GM18868 (cell line): Measurements from ENCODE around the gene FAM20B.

ENCODE experiments used
- ATAC-seq: cut with Tn5 transposase; IDR thresholded peaks from one replicate; pipeline ENCODE4 v1.9.1; 2021; ENCODE audit warnings: mild to moderate bottlenecking, moderate library complexity; ENCODE audit not compliant: unreplicated experiment

Gene FAM20B

DNA sequence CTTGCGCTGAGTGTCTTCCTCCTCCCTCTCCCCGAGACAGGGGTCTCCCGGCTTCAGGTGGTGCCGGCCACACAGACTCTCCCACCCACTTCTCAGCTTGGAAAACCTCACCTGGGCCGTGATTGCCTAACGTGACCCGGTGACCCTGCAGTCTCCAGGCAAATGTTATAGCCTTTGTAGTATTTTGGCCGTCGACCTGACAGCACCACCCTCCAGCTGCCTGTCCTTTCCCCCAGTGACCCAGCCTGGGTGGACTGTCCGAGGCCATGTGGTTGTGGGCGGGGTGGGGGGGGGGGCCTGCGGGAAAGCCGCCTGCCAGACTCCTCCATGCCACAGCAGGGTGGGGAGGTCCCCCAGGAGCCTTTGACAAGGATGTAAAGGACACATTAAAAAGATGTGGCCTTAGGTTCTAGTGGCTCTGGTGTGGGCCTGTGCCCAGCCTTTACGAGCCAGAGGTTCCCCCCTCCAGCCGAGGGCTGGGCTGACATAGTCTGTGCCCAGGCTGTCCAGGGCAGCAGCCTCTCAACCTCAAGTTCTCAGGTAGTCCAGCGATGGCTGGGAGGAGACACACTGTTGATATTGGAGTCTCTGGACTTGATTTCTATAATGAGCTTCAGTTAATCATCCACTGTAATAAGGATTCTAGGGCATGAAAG lies 64.3 kb downstream of the FAM20B start:
- no peak for ATAC-seq

DNA sequence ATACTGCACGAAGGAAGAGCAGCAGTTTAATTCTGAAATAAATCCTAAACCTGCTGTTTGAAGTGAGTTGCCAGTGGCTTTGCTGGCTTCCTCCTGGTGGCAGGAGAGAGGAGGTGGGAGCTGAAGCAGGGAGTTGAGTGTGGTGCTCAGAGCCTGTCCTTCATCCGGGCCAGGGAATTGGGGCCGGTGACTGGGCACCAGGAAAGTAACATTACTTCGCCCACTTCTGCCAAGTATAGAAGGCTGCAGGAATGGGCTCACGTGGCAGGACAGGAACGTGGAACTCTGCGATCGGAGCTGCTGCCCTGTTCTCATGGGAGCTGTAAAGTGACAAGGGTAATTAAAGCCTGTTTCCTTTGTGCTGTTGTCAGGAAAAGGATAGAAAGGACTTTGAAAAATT lies 64.8 kb downstream of the FAM20B start:
- ATAC-seq, result no peak

DNA sequence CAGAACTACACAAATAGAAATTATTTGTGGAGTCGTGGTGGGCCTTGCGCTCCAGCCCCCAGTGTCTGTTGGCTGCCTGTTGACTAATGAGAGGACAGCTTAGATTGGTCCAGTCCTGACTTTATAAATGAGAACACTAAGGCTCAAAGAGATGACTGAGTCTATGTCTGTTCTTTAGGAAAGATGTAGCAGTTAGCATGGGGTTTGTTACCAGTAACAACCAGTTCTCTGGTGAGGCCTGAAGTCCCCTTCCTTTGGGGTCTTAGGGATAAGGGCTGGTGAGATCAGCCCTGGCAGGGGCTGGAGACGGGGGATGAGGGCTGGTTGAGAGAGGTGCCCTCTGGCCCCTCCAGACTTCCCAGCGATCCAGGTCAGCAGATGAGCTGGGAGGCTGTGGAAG lies 65.2 kb downstream of the FAM20B start:
- ATAC-seq, result no peak

DNA sequence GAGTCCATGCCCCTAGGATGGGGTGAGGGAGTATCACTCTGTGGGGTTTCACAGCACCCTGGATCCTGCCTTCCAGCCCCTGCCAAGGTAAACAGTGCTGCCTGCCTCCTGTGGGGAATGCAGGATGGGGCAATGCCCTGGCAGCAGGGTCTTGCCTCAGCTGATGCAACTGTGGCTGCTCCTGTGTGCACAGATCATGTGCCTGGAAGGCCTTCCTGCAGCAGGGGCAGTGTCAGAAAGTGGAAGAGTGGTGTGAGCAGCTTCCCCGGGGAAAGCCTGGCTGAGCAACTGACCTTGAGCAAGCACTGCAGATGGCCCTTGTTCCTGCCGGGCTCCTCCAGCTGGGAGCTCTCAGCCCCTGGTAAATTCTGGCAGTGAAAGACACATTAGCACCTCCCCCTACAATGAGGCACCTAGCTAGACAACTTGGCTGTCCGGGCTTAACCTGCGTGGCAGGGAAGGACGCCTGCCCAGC lies 66.0 kb downstream of the FAM20B start:
- no peak for ATAC-seq

DNA sequence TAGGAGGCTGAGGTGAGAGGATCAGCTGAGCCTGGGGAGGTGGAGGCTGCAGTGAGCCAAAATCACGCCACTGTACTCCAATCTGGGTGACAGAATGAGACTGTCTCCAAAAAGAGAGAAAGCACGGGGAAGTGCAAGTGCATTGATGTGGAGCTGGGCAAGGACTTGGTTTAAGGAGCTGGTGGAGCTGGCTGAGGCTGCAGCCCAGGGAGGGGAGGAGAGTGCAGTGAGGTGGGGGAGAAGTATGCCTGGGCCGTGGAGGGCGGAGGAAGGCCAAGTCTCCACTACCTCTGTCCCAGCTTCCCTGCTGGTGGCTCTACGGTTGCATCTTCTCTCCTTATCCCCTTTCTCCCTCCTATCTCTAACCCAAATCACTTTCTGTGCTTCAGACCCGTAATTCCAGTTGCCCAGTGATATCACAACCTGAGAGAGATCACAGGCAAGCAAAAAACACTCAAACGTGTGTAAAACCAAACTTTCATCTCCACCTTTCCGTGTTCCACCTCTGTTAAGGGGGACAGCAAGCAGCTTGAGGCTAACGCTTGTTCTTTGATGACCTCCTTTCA lies 67.3 kb downstream of the FAM20B start:
- ATAC-seq, result no peak

DNA sequence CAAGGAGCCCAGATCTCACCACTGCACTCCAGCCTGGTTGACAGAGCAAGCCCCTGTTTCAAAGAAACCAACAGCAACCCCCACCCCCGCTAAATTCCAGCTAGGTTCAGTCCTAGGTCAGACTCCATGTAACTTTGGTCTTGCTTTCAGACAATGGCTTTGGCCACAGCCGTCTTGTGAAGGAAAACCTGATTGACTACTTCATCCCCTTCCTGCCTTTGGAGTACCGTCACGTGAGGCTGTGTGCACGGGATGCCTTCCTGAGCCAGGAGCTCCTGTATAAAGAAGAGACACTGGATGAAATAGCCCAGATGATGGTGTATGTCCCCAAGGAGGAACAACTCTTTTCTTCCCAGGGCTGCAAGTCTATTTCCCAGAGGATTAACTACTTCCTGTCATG lies 69.1 kb downstream of the FAM20B start:
- ATAC-seq, result no peak

GRCh38 chr1:179095377-179095776 lies 69.7 kb downstream of the FAM20B start:
- ATAC-seq, result no peak

GRCh38 chr1:179095924-179096323 lies 70.2 kb downstream of the FAM20B start:
- ATAC-seq, result no peak

DNA sequence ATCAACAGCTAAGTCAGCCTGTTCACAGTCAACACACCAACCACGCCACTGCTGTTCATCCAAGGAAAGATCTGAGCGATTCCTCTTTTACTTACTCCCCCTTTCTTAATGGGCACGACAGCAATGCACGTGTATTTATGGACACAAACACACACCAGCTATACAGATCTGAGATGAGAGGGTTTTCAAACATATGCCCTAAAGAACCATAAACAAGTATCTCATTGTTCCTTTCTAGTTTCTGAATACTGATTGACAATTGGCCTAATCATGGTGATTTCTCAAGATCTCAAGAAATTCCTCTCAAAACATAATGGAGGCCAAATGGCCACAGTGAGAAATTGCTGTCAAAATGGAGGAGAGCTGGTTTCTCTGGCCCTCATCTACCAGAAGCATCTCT lies 74.2 kb downstream of the FAM20B start:
- no peak for ATAC-seq

DNA sequence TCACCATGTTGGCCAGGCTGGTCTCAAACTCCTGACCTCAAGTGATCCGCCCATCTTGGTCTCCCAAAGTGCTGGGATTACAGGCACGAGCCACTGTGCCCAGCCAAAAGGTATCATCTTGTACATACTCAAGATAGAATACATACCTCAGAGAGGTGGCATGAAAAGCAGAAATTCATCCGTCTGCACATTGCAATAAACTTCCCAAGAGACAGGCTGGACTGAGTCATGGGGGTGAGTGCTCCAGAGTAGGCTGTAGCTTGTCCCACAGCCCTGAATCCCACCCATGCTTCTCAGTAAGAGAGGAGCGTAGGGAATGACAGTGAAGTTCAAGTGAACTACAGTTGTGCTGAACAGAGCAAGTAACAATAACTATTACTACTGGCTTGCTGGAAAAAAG lies 75.9 kb downstream of the FAM20B start:
- ATAC-seq, result no peak

GRCh38 chr1:179103999-179104398 lies 78.3 kb downstream of the FAM20B start:
- no peak for ATAC-seq

GRCh38 chr1:179104611-179105250 lies 79.0 kb downstream of the FAM20B start:
- no peak for ATAC-seq

DNA sequence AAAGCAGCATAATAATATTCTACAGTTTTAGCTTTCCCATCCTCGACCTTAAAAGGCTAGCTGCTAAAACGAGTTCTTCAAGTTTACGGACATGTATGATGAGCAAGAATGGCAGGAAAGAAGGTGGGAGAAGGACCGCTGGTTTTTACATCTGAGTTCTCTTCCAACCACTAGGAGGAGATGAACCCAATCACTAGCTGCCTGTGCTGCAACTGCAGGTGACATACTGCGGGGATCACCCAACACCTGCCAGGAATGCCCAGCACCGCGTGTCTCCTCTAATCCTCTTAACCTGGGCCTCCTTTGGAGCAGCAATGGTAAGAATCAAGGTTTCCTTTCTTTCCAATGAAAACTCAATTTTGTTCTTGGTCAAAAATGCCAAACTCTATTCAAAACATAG lies 79.7 kb downstream of the FAM20B start:
- no peak for ATAC-seq

DNA sequence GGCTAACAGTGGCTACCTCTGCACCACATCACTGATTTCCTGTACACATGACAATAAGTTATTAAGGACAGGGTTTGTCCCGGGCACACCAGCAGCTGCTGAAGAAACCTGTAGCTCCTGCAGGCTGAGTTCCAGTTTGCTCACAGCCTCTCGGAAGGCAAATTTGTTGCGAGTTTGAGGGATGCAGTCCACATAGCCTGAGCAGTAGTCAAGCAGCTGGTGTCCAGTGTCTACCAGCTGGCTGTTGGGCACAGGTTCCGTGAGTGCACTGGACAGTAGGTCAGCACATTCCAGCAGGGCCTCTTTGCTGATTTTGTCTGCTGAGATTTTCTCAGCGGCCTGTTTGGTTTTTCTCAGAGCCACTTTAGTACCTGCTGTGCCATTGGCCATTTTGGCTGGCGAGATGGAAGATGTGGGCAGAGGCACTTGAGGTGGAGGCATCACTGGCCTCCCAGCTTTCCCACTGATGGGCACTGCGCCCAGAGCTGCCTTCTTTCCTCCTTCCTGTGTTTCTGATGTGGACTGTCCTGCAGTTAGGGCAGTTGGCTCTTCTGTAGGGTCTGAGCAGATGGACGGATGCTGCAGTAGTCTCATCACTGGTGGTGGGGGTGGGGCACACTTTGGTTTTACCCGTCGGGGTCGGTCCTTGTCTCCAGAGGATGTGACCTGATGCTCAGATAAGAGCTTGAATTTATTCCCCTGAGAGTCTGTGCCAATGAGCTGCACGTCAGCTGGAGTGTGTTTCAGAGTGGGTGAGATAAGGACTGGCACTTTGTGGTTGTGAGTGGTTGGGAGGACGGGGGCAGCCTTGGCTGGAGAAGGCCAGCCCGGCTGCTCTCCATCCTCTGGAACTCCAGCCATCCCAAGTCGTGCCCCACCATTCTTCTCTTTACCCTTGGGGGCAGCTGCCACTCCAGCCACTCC lies 82.3 kb downstream of the FAM20B start:
- no peak for ATAC-seq

- ATAC-seq, result no peak
These were observed 83.0 kb downstream of the FAM20B start for GRCh38 chr1:179108644-179109043.

DNA sequence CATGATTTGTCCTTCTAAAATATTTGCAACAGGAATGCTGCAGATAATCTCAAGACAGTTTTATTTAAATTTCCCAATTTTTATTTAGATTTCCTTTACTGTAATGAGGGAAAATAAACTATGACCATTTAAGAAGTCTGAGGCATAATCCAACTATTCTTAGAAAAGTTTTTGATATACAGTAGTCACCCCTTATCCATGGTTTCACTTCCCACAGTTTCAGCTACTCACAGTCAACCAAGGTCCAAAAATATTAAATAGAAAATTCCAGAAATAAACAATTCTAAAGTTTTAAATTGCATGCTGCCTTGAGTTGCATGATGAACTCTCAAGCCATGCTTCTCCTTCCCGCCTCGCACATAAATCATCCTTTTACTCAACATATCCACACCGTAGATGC lies 89.5 kb downstream of the FAM20B start:
- no peak for ATAC-seq

- no peak for ATAC-seq
These were observed 93.8 kb downstream of the FAM20B start for GRCh38 chr1:179119513-179119912.

DNA sequence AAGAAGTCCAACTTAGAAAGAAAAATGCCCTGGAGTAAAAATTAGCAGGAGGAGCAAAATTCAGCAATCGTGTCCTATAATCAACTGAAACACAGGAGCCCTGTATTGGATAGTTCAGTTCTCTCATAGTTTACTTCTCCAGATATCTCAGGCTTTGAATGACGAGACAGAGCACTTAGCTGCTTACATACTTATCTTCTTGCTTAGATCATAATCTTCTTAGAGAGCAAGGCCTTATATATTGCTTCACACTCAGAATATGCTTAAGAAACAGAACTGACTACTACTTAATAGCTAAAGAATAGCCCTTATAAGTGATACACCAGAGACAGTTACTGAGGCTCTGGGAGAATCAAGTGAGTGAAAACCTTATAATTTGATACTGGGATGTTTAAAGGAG lies 95.0 kb downstream of the FAM20B start:
- ATAC-seq, result no peak

DNA sequence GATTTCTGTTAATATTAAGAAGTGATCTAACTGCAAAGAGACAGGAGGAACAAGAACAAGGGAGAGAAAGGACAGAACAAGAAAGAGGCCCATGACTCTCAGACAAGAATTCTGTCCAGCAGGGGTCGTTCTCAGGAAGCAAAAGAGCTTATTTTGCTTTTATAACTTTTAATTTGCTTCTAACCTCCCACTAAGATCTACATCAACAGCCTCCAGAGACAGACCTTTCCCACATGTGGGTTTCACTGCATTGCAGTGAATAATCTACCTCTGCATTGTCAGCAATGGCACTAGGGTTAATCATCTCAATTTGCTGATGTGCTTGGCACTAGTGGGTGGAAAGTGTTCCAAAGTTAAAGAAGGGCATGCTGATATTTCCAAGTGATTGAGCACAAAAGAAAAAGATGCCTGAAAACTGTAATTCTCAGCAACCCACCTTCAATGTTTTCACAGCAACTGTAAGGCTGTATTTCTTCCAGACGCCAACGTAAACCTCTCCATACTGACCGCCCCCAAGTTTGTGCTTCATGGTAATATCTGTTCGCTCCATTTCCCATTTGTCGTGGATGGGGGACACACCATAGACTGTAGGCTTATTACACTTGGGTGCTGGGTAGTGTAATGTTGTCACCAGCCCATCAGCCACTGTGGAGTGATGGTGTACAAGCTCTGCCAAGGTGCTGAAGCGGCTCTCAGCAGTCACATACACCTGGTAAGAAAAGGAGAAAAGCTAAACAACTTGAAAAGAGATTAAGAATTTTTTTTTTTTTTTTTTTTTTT lies 95.7 kb downstream of the FAM20B start:
- ATAC-seq, result no peak

- no peak for ATAC-seq
These were observed 99.2 kb downstream of the FAM20B start for GRCh38 chr1:179124873-179125272.
